Suppressor macrophage treated with lipopolysaccharide for 1 hour (primary cell): ENCODE measurements around the gene CELA2B.
A peak's percentile ranks its signal among the peaks of the same experiment; 100 is the strongest.
"Not testable (repeated sequence)": the region's sequence is repeated elsewhere in the genome, so short reads cannot be mapped to it uniquely, and the experiment has no call there.

ENCODE experiments used
- DNase-seq, 3 donors: peaks; one replicate each; pipeline ENCODE4 v3.0.0-alpha.2; 2020 to 2022

Gene CELA2B

DNA sequence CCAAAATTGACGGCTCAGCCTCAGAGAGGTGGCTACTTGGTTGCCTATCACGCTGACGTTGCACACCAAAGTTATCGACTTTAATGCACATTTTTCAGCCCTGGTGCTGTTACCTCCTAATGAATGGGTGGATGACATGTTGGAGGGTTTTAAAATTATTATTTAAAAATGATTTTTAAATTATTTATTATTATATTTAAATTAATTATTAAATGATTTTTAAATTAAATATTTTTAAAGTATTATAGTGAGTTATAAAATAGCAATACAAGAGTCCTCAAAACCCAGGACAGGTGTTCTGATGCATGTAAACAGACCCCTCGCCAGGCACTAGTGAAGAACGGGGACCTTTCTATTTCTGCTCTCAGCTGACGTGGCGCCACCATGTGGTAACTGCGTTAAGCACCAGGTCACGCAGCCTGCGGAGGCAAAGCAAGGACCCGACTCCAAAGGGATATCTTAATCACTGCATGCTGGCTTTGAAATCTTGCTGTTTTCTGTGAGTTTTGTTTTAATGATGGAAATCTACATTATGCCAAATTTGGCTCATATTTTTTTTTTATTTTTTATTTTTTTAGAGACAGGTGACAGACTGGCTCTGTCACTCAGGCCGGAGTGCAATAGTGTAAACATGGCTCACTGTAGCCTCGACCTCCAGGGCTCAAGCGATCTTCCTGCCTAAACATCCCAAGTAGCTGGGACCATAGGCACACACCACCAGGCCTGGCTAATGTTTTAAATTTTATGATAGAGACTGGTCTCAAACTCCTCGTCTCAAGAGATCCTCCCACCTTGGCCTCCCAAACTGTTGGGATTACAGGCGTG, 25.5 kb downstream of the CELA2B start:
- DNase-seq: peak; percentile 75 to 85 (median 80)

DNA sequence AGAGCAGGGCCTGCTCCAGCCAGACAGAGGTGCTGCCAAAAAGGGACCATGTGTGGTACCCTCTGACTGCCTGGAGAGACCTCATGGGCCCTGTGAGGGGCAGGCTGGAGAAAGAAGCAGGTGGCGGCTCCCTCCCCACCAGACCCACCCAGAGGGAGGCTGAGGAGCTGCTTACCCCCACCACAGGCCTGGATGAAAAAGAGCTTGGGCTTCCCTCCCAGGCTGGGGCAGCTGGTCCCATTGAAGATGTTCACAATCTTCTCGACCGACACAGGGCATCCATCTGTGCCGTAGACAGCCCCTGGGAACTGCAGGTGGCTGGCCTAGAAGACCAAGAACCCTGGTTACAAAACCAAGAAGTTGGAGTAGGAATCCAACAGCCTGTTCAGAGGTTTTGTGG, 28.5 kb downstream of the CELA2B start:
- no peak for DNase-seq

DNA sequence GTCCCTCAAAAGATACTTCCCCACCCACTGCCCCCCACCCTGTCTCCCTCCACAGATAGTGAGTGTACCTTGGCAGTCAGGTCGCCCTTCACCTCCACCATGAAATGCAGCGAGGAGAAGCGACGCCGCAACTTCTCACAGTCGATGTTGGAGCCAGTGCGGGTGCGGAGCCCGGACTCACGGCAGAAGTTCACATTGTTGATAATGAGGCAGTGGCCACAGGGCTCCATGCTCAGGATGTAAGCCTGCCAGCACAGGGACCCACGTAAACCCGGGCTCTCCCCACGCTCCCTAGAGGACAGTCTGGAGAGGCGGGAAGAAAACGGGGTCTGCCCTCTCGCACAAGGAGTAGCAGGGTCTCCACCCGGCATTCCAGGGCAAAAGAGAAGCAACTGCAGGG, 30.9 kb downstream of the CELA2B start:
- no peak for DNase-seq

DNA sequence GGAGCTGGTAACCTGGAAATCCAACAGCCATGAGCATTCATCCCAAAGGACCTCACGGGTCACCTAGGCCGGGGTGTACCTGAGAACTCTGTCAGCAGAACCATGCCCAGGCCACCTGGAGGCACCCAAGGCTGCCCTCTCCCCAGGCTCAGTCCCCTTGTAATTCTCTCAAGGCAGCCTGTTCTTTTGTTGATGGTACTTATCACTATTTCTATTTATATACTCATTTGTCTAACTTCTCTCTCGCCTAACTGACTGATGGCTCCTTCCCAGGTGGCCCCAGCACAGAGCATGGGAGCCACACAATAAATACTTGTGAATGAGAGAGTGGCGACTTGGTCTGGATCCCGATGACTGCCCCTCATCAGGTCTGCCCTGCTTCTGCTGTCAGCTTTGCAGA, 31.4 kb downstream of the CELA2B start:
- DNase-seq: no peak

DNA sequence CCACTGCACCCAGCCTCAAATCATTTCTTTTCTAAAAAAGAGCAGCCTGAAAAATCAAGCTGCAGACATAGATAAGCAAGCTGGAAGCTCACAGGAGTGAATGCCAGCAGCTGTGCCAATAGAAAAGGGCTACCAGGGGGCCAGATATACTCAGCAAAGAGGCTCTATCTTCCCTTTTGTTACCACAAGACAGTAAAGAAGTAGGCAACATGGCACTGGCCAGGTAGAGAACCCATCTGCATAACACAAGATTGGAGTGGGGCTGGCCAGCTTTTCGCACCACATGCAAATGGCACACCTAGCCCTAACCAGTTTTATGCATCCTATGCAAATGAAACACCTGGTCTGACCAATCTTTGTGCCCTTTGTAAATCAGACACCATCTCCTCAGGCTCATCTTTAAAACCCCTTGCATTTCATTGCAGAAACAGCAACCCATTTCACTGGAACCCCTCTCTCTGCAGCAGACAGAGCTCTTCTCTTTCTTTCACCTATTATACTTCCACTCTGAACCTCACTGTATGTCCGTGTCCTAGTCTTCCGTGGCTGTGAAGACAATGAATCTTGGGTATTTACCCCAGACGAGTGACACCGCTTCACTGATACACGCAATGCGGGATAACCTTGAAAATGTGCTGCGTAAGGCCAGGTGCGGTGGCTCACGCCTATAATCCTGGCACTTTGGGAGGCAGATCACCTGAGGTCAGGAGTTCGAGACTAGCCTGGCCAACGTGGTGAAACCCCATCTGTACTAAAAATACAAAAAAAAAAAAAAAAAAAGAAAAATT, 33.0 kb downstream of the CELA2B start:
- DNase-seq: no peak

DNA sequence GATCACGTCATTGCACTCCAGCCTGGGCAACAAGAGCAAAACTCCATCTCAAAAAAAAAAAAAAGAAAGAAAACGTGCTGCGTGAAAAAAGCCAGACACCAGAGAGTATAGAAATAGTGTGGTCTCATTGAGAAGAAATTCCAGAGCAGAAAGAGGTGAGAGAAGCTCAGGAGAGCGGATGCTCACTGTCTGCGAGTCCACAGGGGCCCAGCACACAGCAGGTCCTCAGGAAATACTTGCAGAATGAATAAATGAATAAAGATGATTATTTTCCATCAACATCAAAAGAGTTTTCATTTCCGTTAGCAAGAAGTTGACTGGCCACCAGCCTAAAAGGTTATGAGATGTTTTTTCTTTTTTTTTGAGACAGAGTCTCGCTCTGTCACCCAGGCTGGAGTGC, 33.7 kb downstream of the CELA2B start:
- DNase-seq: no peak

DNA sequence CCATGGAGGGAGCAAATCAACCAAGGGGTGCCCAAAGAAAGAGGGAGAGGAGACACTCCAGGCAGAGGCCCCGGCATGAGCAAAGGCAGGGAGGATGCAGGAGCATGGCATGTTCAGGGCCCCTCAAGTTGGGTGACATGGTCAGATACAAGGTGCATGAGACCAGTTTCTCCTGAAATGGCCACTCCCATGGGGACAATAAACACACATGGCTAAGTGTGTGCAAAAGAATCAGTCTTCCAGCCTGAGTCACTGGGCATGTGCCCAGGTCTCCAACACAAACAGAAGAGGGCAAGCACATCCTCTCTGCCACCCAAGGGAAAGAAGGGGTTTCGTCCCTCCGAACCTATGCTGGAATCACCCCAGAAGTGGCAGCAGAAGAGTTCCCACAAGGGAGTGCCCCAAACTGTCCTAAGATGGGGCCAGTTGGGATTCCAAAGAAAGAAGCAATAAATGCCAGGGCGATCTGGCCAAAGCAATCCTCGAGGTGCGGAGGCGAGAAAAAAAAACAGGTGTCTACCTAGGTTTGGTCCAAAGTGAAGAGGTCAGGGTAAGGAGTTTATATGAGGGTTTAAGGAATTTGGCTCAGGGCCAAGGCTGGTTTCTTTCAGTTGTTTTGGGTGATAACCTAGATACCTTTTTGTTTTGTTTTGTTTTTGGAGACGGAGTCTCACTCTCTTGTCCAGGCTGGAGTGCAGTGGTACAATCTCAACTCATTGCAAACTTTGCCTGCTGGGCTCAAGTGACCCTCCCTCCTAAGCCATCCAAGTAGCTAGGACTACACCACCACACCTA, 34.9 kb downstream of the CELA2B start:
- no peak for DNase-seq

DNA sequence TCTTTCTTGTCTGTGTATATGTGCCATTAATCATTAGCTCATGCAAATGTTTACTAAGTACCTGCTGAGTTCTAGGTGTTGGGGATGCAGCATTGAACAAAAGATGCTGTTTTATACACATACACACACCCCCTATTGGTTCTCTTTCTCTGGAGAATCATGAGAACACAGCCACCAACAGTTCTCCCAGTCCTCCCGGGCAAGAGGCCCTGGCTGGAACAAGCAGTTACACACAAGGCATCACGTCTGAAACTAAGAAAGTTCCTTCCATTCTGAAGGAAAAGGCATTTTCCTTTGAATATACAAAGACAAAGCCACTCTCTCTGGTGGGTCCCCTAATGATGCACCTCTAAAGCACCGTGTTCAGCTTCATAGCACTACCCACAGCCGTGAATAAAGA, 37.3 kb downstream of the CELA2B start:
- no peak for DNase-seq

DNA sequence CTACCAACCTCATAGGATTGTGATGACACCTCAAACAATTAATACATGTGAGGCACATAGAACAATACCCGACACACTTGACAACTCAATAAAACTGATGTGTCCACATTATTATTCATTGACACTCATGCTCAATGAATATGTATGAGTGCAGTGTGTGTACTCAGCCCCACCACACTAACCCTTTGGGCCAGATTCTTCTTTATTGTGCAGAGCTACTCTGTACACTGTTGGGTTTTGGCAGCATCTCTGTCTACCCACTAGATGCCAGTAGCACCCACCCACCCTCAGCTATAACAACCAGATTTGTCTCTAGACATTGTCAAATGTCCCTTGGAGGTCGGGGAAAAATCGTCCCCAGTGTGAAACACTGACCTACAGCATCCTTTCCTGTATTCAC, 38.0 kb downstream of the CELA2B start:
- DNase-seq: no peak

DNA sequence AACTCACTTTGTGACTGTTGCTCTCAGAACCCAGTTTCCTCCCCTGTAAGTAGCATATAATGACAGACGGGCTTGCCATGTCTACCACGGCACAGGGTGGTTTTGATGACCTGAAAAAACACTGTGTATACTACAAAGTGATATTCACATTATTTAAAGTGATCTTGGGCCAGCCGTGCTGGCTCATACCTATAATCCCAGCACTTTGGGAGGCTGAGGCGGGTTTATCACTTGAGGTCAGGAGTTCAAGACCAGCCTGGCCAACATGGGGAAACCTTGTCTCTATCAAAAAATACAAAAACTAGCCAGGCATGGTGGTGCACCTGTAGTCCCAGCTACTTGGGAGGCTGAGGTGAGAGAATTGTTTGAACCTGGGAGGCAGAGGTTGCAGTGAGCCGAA, 38.7 kb downstream of the CELA2B start:
- not testable (repeated sequence) for DNase-seq

DNA sequence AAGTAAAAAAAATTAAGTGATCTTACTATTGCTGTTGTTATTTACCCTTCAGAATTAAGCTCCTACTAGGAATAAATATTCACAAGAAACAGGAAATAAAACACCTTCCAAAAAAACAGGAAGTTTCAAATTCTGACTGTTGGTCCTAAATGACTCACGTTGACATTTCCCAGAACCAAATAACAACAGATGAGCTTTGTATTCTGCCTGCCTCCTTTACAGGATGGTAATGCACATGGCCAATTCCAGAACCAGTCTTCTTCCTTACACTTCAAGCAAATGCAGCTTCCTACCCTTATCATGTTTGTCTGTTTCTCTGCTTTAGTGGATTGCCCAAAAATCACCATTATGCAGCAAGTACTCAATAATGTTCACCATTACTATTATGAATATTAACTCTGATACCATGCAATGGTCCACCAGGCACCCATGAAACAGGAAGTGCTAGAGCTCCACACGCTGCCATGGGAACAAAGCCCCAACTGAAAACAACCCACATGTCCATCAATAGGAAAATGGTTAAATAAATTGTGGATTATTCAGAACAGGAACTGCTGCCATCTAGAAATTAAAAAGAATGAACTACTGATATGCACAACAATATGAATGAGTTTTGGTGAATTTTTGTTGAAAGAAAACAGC, 39.2 kb downstream of the CELA2B start:
- DNase-seq: peak; percentile 24 to 76 (median 64)

DNA sequence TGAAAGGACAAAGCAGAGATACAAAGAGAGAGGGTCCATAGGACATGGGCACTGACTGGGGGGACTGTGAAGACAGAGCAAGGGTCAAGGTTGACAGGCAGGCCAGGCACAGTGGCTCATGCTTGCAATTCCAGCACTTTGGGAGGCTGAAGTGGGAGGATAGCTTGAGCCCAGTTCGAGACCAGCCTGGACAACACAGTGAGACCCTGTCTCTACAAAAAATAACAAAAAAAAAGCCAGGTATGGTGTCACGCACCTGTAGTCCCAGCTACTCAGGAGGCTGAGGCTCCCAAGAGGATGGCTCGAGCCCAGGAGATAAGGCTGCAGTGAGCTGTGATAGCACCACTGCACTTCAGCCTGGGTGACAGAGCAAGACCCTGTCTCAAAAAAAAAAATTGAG, 43.7 kb downstream of the CELA2B start:
- DNase-seq: no peak

DNA sequence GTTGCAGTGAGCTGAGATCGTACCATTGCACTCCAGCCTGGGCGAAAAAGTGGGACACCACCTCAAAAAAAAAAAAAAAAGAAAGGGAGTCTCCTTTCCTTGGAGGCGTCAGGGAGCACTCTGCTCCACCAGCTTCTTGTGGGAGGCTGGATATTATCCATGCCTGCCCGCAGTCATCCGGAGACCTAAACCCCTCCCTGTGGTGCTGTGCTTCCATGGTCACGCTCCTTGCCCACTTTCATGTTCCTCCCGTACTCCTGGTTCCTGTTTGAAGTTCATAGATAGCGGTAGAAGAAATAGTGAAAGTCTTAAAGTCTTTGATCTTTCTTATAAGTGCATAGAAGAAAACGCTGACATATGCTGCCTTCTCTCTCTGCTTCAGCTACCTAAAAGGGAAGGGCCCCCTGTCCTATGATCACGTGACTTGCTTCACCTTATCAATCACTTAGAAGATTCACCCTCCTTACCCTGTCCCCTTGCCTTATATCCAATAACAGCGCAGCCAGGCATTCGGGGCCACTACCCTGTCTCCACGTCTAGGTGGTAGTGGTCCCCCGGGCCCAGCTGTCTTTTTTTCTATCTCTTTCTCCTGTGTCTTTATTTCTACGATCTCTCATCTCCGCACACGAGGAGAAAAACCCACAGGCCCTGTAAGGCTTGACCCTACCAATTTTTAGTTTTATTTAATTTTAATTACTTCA, 45.5 kb downstream of the CELA2B start:
- DNase-seq: not testable (repeated sequence)

DNA sequence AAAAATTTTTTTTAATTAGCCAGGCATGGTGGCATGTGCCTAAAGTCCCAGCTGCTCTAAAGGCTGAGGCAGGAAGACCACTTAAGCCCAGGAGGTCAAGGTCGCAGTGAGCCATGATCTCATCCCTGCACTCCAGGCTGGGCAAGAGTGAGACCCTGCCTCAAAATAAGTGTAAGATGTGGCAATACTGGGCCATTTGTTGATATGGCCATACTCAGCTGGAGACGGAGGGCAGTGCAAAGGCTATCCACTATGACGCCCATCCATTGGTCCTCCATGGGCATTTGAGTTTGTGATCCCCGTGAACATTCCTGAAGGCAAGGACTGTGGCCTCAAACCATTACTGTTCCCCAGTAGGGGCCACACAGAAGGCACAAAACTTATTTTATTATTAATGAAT, 46.6 kb downstream of the CELA2B start:
- DNase-seq: no peak

DNA sequence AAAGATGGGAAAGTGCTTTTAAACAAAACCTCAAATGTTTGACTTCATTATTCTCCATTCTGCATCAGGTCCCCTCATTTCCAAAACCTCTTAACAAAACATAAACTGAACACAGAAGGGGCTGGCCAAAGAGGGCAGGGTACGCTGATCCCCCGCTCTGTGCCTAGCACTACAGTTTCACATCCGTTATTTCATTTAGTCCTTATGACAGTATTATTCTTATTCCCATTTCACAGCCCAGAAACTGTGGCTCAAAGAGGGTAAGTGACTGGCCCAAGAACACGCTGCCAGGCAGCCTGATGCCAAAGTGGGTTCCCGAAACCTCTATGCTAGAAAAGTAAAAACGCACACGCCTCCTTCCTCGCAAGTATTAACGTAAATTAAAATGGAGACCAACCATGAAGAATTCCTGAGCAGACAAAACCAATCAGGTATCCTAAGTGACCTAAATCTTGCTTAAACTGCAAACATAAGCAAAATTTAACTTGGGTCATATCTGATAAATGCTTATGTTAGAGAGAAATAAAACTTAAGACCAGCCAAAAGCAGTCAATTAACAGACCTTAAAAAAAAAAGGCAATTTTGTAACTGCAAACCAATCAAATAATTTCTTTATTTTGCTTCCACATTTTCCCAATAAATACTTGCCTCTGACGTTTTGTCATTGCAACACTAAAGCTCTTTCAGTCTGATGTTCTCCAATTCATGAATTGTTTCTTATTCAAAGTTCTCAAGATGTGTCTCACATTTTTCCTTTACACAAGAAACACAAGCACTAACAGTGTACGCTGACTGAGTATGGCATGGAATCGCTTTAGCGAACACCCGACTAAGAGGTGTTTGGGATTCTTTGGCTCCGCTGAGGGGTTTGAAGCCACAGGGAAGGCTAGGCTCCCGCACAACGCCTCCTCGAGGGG, 47.5 kb downstream of the CELA2B start:
- DNase-seq: peak in 2 of 3 donors; percentile 53 to 63

DNA sequence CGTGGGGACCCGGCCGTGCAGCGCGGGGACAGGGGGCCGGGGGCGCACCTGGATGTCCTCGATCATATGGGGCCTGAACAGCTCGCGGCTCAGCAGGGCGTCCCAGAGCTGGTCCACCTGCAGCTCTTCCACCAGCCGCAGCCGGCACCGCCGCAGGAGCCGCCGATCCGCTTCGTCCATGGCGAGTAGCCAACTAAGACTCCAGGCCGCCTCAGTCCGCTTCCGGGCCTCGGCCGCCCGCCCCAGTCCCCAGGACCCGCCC, 48.0 kb downstream of the CELA2B start, which contains the start of gene CASP9:
Gene CASP9, minus strand, starts transcription at position 195 of the 262 bp plus-strand sequence. Its CDS starts 15 bp downstream, at position 180.
- DNase-seq: no peak

DNA sequence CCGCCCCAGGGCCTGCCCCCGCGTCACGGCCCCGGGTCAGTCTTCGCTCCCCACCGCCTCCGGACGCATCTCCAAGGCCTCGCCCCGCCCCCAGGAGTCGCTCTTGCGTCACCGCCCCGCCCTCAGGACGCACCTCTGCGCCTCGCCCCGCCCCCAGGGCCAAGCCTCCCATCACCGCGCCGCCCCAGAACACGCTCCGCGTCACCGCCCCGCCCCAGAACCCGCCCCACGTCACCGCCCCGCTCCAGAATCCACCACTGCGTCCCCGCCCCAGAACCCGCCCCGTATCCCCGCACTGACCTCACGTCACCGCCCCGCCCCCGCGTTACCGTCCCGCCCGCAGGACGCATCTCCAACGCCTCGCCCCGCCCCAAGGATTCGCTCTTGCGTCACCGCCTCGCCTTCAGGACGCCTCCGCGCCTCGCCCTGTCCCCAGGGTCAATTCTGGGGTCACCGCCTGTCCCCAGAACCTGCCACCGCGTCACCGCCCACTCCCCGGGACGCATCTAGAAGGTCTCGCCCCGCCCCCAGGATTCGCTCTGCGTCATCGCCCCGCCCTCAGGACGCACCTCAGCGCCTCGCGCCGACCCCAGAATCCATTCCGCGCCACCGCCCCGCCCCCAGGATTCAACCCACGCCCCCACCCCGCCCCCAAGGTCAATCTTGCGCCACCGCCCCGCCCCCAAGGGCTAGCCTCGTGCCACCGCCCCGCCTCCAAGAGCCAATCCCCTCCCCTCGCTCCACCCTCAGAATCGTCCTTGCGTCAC, 48.6 kb downstream of the CELA2B start:
- peak; percentile 99 to 100 (median 100) for DNase-seq

DNA sequence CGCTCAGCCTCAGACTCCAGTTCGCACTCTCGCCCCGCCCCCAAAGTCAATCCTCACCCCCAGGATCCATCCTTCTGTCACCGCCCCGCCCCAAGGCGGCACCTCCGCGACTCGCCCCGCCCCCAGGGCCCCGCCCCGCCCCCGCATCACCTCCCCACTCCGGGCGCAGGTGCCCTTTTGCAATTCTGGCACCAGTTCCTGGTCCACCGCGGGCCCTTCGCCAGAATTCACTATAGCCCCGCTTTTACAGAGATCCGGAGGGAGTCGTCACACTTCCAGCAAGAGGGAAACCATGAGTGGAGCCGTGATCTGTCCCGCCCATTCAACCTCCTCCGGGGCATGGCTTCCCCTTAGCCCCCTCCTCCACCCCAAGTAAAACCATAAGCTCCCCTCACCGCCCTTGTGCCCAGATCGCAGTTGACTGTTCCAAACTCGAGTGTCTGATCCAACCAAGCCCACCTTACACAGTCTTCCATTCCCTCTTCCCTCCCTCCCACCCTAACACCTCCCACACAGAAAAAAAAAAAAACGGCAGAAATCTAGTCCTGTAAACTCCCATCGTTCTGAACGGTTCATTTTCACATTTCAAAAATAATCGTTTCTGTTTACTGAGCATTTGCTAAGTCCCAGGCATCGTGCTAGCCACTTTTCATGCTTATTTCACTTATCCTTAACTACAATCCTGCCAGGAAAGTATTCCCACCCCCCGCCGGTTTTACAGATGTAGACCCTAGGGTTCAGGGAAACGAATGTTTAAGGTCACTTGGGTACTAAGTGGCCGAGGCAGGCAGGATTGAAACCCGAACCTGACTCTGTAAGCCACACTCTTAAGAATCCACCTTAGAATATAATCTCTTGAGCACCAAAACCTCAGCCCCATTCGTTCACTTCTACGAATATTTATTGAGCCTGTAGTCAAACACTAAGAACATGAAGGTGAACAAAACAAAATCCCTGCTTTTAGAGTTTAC, 49.4 kb downstream of the CELA2B start:
- peak in 1 of 3 donors; percentile 8 for DNase-seq

DNA sequence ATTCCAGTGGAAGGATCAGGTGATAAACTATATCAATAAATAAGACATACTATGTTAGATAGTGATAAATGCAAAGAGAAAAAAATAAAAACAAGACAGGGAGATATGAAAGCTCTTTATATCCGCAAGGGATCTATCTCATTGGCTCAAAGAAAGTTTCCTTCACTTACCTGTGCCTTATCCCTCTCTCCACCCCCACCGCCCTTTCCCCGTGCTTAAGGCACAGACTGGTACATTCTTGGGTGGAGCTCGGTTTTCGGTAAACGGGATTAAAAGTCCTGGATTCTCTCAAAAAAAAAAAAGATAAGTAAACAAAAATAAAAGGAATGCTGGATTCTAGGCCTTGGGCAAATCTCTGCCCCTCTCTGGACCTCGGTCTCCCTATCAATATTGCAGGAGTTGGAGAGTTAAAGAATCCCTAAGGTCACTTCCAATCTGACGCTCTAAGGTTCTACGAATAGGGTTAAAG, 50.2 kb downstream of the CELA2B start:
- DNase-seq: no peak
